Endodermal cell (in vitro differentiated cells): ENCODE data around the gene EDEM2. TPM values are rescaled to one million over a fixed set of nuclear protein-coding genes. Genes with fewer than 3 reads are reported as not detected.
"Not testable (repeated sequence)": the region's sequence is repeated elsewhere in the genome, so short reads cannot be mapped to it uniquely, and the experiment has no call there.

Experiments
- DNase-seq: peaks from one replicate; pipeline ENCODE4 v3.0.0-alpha.2; 2017
- H3K27ac ChIP-seq: 2 replicates; pipeline ENCODE4 v1.5.1; 2013; ENCODE audit warnings: mild to moderate bottlenecking, low read depth, low read length, moderate library complexity
- H3K27me3 ChIP-seq: 2 replicates; pipeline ENCODE4 v1.6.1; 2013; ENCODE audit warnings: mild to moderate bottlenecking, low read length, moderate library complexity; ENCODE audit not compliant: insufficient read depth, control insufficient read depth, poor library complexity, severe bottlenecking
- H3K36me3 ChIP-seq: 2 replicates; pipeline ENCODE4 v1.7.0; 2013; ENCODE audit warnings: mild to moderate bottlenecking, low read length, moderate library complexity; ENCODE audit not compliant: control insufficient read depth, insufficient read depth
- H3K4me1 ChIP-seq: one replicate; pipeline ENCODE4 v1.7.0; 2013; ENCODE audit warnings: low read length; ENCODE audit not compliant: control insufficient read depth, insufficient read depth
- H3K4me3 ChIP-seq: 2 replicates; pipeline ENCODE4 v1.5.1; 2013; ENCODE audit warnings: mild to moderate bottlenecking, low read length, moderate library complexity
- H3K9ac ChIP-seq: 2 replicates; pipeline ENCODE4 v1.6.1; 2013; ENCODE audit warnings: mild to moderate bottlenecking, low read length, moderate library complexity; ENCODE audit not compliant: poor library complexity, severe bottlenecking; ENCODE audit errors: extremely low read depth
- H3K9me3 ChIP-seq: 2 replicates; pipeline ENCODE4 v1.6.1; 2013; ENCODE audit warnings: mild to moderate bottlenecking, low read length, moderate library complexity; ENCODE audit not compliant: control insufficient read depth
- H3K27ac Mint-ChIP-seq: 2 replicates; pipeline ENCODE4 v1.8.0; 2020; ENCODE audit warnings: mixed read lengths
- H3K27me3 Mint-ChIP-seq: 2 replicates; pipeline ENCODE4 v1.8.0; 2021; ENCODE audit warnings: mild to moderate bottlenecking, mixed read lengths; ENCODE audit not compliant: insufficient read depth
- H3K36me3 Mint-ChIP-seq: 2 replicates; pipeline ENCODE4 v1.8.0; 2020; ENCODE audit warnings: low read depth, mixed read lengths
- H3K4me1 Mint-ChIP-seq: 2 replicates; pipeline ENCODE4 v1.8.0; 2020; ENCODE audit warnings: mixed read lengths
- H3K4me3 Mint-ChIP-seq: 2 replicates; pipeline ENCODE4 v1.8.0; 2020; ENCODE audit warnings: mild to moderate bottlenecking, moderate library complexity, mixed read lengths
- H3K9me3 Mint-ChIP-seq: 2 replicates; pipeline ENCODE4 v1.8.0; 2020; ENCODE audit warnings: mild to moderate bottlenecking, mixed read lengths
- WGBS, 2 experiments: methylation state at CpG; one replicate each; pipeline versions ENCODE4 v1.1.5 to v1.1.7; 2013; ENCODE audit warnings: missing lambda C conversion rate in 2 of 2, mixed read lengths in 1 of 2; ENCODE audit not compliant: insufficient coverage in 1 of 2, insufficient read length in 1 of 2; 5-methylcytosine and 5-hydroxymethylcytosine counted together
- total RNA-seq, 2 donors: library from RNA; stranded (reverse); fragmentation: NEBNext Ultra II Directional in 1 of 2; extraction: Animal tissue kit (Norgen Biotek cat#: 25700) in 1 of 2; gene quantifications; 2 replicates in 1 of 2; 3 replicates in 1 of 2; pipeline ENCODE4 v1.2.1, GENCODE V29; 2021
- TF ChIP-seq, protein P1 (sequence below): fragments of 200-600 bp; sonication (generic); conservative IDR thresholded peaks from 2 replicates; pipeline ENCODE4 v1.5.0; 2021; ENCODE audit warnings: antibody characterized with exemption, mild to moderate bottlenecking

EDEM2 gene
- total RNA-seq, 2 donors from 2014 or later, result 21.4 to 32.2 TPM

DNA sequence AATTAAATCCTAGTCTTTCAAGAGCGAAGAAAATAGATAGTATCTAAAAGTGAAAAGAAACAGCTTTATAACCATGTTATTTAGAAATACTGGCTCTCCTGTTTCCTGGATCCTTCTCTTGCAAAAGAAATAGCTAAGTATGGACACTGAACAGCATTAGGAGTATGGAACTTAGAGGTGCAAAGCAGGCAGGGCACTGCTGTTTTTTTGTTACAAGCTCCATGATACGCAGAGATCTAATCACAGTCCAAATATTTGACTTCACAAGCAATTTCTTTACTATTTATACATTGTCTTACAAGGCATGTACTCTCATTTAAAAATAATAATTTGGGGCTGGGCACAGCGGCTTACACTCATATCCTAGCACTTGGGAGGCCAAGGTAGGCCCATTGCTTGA is 62.1 kb downstream of the EDEM2 start:
- H3K4me1 ChIP-seq, result no peaks in the 10 kb centered on the region
- peaks cover 13% of the 10 kb centered on the region for H3K36me3 ChIP-seq
- H3K27ac Mint-ChIP-seq, result no peak overlapping the region
- no peak overlapping the region for H3K9ac ChIP-seq
- no peaks in the 10 kb centered on the region for H3K27me3 Mint-ChIP-seq
- TF ChIP-seq, protein P1, sequence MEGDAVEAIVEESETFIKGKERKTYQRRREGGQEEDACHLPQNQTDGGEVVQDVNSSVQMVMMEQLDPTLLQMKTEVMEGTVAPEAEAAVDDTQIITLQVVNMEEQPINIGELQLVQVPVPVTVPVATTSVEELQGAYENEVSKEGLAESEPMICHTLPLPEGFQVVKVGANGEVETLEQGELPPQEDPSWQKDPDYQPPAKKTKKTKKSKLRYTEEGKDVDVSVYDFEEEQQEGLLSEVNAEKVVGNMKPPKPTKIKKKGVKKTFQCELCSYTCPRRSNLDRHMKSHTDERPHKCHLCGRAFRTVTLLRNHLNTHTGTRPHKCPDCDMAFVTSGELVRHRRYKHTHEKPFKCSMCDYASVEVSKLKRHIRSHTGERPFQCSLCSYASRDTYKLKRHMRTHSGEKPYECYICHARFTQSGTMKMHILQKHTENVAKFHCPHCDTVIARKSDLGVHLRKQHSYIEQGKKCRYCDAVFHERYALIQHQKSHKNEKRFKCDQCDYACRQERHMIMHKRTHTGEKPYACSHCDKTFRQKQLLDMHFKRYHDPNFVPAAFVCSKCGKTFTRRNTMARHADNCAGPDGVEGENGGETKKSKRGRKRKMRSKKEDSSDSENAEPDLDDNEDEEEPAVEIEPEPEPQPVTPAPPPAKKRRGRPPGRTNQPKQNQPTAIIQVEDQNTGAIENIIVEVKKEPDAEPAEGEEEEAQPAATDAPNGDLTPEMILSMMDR, result no peak
- no peak overlapping the region for H3K4me3 Mint-ChIP-seq
- H3K4me3 ChIP-seq, result no peak overlapping the region
- peaks cover 33% of the 10 kb centered on the region for H3K36me3 Mint-ChIP-seq
- no peak for DNase-seq
- H3K27ac ChIP-seq, result no peak overlapping the region
- WGBS, 2 experiments, result 94% methylated on average over 2 to 3 of the region's 3 CpGs
- H3K27me3 ChIP-seq, result no peaks in the 10 kb centered on the region
- H3K4me1 Mint-ChIP-seq, result peaks cover 4% of the 10 kb centered on the region
- H3K9me3 Mint-ChIP-seq, result no peaks in the 10 kb centered on the region
- no peaks in the 10 kb centered on the region for H3K9me3 ChIP-seq

DNA sequence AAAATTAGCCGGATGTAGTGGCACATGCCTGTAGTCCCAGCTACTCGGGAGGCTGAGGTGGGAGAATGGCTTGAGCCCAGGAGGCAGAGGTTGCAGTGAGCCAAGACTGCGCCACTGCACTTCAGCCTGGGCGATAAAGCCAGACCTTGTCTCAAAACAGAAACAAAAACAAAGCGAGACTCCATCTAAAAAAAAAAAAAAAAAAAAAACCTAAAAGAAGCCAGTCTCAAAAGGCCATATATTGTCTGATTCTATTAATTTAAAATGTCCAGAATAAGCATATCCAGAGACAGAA is 66.8 kb downstream of the EDEM2 start:
- not testable (repeated sequence) for H3K27me3 Mint-ChIP-seq, H3K4me1 ChIP-seq, H3K27ac Mint-ChIP-seq, H3K4me3 Mint-ChIP-seq, H3K27ac ChIP-seq, H3K4me1 Mint-ChIP-seq, DNase-seq, H3K4me3 ChIP-seq, H3K27me3 ChIP-seq, H3K9ac ChIP-seq
- 100% methylated on average over 5 of the region's 5 CpGs; no CpG with 5 or more reads in 1 of the 2 experiments for WGBS, 2 experiments
- H3K9me3 ChIP-seq, result peaks cover 23% of the 10 kb centered on the region
- Mint-ChIP-seq H3K36me3 (peaks cover 49% of the 10 kb centered on the region), H3K9me3 (peaks cover 44% of the 10 kb centered on the region)
- H3K36me3 ChIP-seq, result peaks cover 32% of the 10 kb centered on the region

DNA sequence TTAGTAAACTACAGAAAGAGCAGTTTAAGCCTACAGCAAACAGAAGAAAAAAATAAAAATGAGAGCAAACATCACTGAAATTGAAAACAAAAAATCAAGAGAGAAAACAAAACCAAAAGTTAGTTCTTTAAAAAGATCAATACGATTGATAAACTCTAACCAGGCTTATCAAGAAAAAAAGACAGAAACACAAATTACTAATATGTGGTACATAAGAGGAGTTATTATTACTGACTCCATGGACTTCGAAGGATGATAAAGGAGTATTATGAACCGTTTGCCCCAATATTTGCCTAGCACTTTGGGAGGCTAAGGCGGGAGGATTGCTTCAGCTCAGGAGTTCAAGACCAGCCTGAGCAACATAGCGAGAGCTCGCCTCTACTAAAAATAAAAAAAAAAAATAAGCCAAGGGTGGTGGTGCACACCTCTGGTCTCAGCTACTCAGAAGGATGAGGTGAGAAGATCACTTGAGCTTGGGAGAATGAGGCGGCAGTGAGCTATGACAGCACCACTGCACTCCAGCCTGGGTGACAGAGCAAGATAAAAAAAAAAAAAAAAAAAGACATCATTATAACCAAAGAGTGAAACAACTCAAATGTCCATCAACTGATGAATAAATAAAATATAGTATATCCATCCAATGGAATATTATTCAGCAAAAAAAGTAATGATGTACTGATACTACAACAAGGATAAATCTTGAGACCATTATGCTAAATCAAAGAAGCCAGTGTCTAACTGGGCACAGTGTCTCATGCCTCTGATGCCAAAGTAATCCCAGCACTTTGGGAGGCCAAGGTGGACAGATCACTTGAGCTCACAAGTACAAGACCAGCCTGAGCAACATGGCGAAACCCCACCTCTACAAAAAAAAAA is 67.4 kb downstream of the EDEM2 start:
- peaks cover 50% of the 10 kb centered on the region for H3K9me3 Mint-ChIP-seq
- WGBS, 2 experiments, result 95 to 97% methylated on average over 3 to 7 of the region's 8 CpGs

More for the DNA sequence above, 67.4 kb downstream of the EDEM2 start:
- Mint-ChIP-seq H3K4me1 (no peaks in the 10 kb centered on the region), H3K27ac (no peak overlapping the region), H3K4me3 (no peak overlapping the region), H3K27me3 (no peaks in the 10 kb centered on the region), H3K36me3 (peaks cover 54% of the 10 kb centered on the region)
- Histone ChIP-seq H3K27me3 (no peaks in the 10 kb centered on the region), H3K4me3 (no peak overlapping the region), H3K4me1 (no peaks in the 10 kb centered on the region), H3K9me3 (peaks cover 23% of the 10 kb centered on the region), H3K9ac (no peak overlapping the region), H3K36me3 (peaks cover 32% of the 10 kb centered on the region), H3K27ac (no peak overlapping the region)
- TF ChIP-seq, protein P1, result no peak
- no peak for DNase-seq
